HCT116 (cell line): ENCODE results near the gene MCC. TPM values are rescaled to one million over a fixed set of nuclear protein-coding genes. Genes with fewer than 3 reads are reported as not detected.

Experiments
- ATAC-seq: fragments of 200-7000 bp; cut with Tn5 transposase; 2 replicates; pipeline ENCODE4 v1.9.1; 2020; ENCODE audit warnings: mild to moderate bottlenecking, moderate library complexity
- BruUV-seq: library from RNA; stranded (reverse); fragments of 400-500 nt; replicated peaks from 2 replicates; lab custom pipeline; 2021; lab: Mats Ljungman, UMichigan
- CTCF ChIA-PET: fragments of 300-600 bp; sonication (Branson Sonifier 250); formaldehyde crosslinking; loops from one replicate; lab custom pipeline; 2021; ENCODE audit warnings: antibody characterized with exemption; lab: Charles Lee
- POLR2A ChIA-PET: fragments of 300-600, 350-600 bp; sonication (Branson Sonifier 250); formaldehyde crosslinking; loops from one replicate; lab custom pipeline; 2021; ENCODE audit warnings: antibody characterized with exemption; lab: Charles Lee
- RAD21 ChIA-PET, 2 experiments: fragments of 300-600 bp; sonication (Branson Sonifier 250); formaldehyde crosslinking; loops; one replicate each; lab custom pipeline; 2023; ENCODE audit warnings: low total read pairs in 2 of 2; ENCODE audit not compliant: uncharacterized antibody in 2 of 2, unreplicated experiment in 2 of 2, low non-redundant PET in 1 of 2; lab: Charles Lee
- DNase-seq: peaks from one replicate; pipeline ENCODE4 v3.0.0-alpha.2; 2010; ENCODE audit warnings: low read depth, low spot score
- H2AFZ ChIP-seq: fragments of 200-600 bp; shearing (Covaris generic), sonication (generic); 2 replicates; pipeline ENCODE4 v1.6.1; 2017; ENCODE audit warnings: low read depth, mixed run types, mixed read lengths, antibody characterized with exemption, low read length; ENCODE audit not compliant: poor library complexity, severe bottlenecking
- H3K27ac ChIP-seq: 2 replicates; pipeline ENCODE4 v1.5.1; 2012; ENCODE audit warnings: low read depth, low read length
- H3K27me3 ChIP-seq: fragments of 200-600 bp; sonication (generic); 2 replicates; pipeline ENCODE4 v1.6.1; 2016; ENCODE audit warnings: mixed run types, low read length, mixed read lengths; ENCODE audit not compliant: insufficient read depth
- H3K36me3 ChIP-seq, 2 experiments: fragments of 200-500 bp in 1 of 2; fragments of 200-600 bp in 1 of 2; sonication (Bioruptor generic) in 1 of 2; sonication (generic) in 1 of 2; 2 replicates each; pipeline versions ENCODE4 v1.5.1 to v1.6.1; 2014 to 2016; ENCODE audit warnings: low read length in 2 of 2, inconsistent platforms in 1 of 2, mixed read lengths in 1 of 2, mixed run types in 1 of 2; ENCODE audit not compliant: insufficient read depth in 2 of 2, control insufficient read depth in 1 of 2
- H3K4me1 ChIP-seq, 2 experiments: fragments of 200-600 bp in 1 of 2; sonication (generic) in 1 of 2; 2 replicates each; pipeline versions ENCODE4 v1.5.1 to v1.6.1; 2012 to 2017; ENCODE audit warnings: low read length in 2 of 2, inconsistent platforms in 1 of 2, mild to moderate bottlenecking in 1 of 2, mixed read lengths in 1 of 2, mixed run types in 1 of 2, moderate library complexity in 1 of 2; ENCODE audit not compliant: insufficient read depth in 2 of 2, control insufficient read depth in 1 of 2
- H3K4me2 ChIP-seq: fragments of 200-600 bp; sonication (generic); 2 replicates; pipeline ENCODE4 v1.6.1; 2017; ENCODE audit warnings: mixed run types, low read length, mixed read lengths
- H3K4me3 ChIP-seq, 2 experiments: fragments of 200-600 bp in 1 of 2; sonication (generic) in 1 of 2; replicated peaks in 1 of 2; 2 replicates each; pipeline ENCODE4 v1.5.1; 2011 to 2016; ENCODE audit warnings: low read length in 2 of 2, control low read depth in 1 of 2, low read depth in 1 of 2, mild to moderate bottlenecking in 1 of 2, mixed read lengths in 1 of 2, mixed run types in 1 of 2
- H3K79me2 ChIP-seq: fragments of 200-600 bp; sonication (generic); 2 replicates; pipeline ENCODE4 v1.6.1; 2017; ENCODE audit warnings: mild to moderate bottlenecking, mixed run types, low read length, moderate library complexity, mixed read lengths; ENCODE audit not compliant: insufficient read depth
- H3K9ac ChIP-seq: fragments of 200-600 bp; sonication (generic); 2 replicates; pipeline ENCODE4 v1.6.1; 2016; ENCODE audit warnings: low read length, mixed read lengths
- H3K9me2 ChIP-seq: fragments of 200-600 bp; sonication (generic), shearing (Covaris generic); 2 replicates; pipeline ENCODE4 v1.6.1; 2017; ENCODE audit warnings: mixed run types, mild to moderate bottlenecking, moderate library complexity; ENCODE audit not compliant: insufficient read depth
- H3K9me3 ChIP-seq, 2 experiments: fragments of 200-500 bp in 1 of 2; fragments of 200-600 bp in 1 of 2; sonication (Bioruptor generic) in 1 of 2; sonication (generic) in 1 of 2; 2 replicates each; pipeline ENCODE4 v1.6.1; 2014 to 2017; ENCODE audit warnings: low read length in 2 of 2, mixed read lengths in 2 of 2, inconsistent platforms in 1 of 2, low read depth in 1 of 2, mild to moderate bottlenecking in 1 of 2, mixed run types in 1 of 2, moderate library complexity in 1 of 2; ENCODE audit not compliant: control insufficient read depth in 1 of 2, insufficient read depth in 1 of 2
- H4K20me1 ChIP-seq: fragments of 200-600 bp; sonication (generic), shearing (Covaris generic); 2 replicates; pipeline ENCODE4 v1.6.1; 2017; ENCODE audit warnings: mixed run types, mild to moderate bottlenecking, moderate library complexity; ENCODE audit not compliant: insufficient read depth
- ATF3 ChIP-seq: IDR thresholded peaks from 2 replicates; pipeline ENCODE4 v1.6.1; 2012
- CEBPB ChIP-seq: IDR thresholded peaks from 2 replicates; pipeline ENCODE4 v1.6.1; 2012; ENCODE audit warnings: low read depth
- EZH2 ChIP-seq: fragments of 200-600 bp; sonication (generic); IDR thresholded peaks from 2 replicates; pipeline ENCODE4 v1.6.1; 2017; ENCODE audit warnings: antibody characterized with exemption, mixed run types
- EZH2phosphoT487 ChIP-seq: fragments of 200-600 bp; IDR thresholded peaks from 2 replicates; pipeline ENCODE4 v1.6.1; 2018; ENCODE audit warnings: antibody characterized with exemption, borderline replicate concordance
- FOSL1 ChIP-seq: IDR thresholded peaks from 2 replicates; pipeline ENCODE4 v1.6.1; 2012; ENCODE audit warnings: low read depth
- SIN3A ChIP-seq: IDR thresholded peaks from 2 replicates; pipeline ENCODE4 v1.6.1; 2012; ENCODE audit warnings: low read depth
- SP1 ChIP-seq: IDR thresholded peaks from 2 replicates; pipeline ENCODE4 v1.6.1; 2012; ENCODE audit warnings: low read depth
- YY1 ChIP-seq: IDR thresholded peaks from 2 replicates; pipeline ENCODE4 v1.6.1; 2011; ENCODE audit warnings: low read length, low read depth, moderate library complexity, mild to moderate bottlenecking; ENCODE audit not compliant: insufficient replicate concordance; ENCODE audit errors: extremely low read depth
- intact Hi-C: fragments of 100-400 bp; cut with micrococcal nuclease; formaldehyde crosslinking; loops from 2 replicates; pipeline ENCODE4 v1.10.0; 2022
- total RNA-seq: library from RNA; stranded (reverse); gene quantifications from one replicate; pipeline ENCODE4 v1.2.1, GENCODE V29; 2021; ENCODE audit not compliant: unreplicated experiment
- TF ChIP-seq, protein P1 (sequence below), 3 experiments: fragments of 200-600 bp in 1 of 3; sonication (generic) in 1 of 3; IDR thresholded peaks in 2 of 3; conservative IDR thresholded peaks in 1 of 3; 2 replicates each; pipeline ENCODE4 v1.5.1; 2012 to 2017; ENCODE audit warnings: low read depth in 2 of 3, low read length in 2 of 3, antibody characterized with exemption in 1 of 3, borderline replicate concordance in 1 of 3, control low read depth in 1 of 3, mild to moderate bottlenecking in 1 of 3, mixed read lengths in 1 of 3, mixed run types in 1 of 3, moderate library complexity in 1 of 3; ENCODE audit not compliant: insufficient read depth in 1 of 3

Gene MCC
- total RNA-seq, 1 experiment from 2014 or later = 20.1 TPM

GRCh38 chr5:113378081-113378480 is 110.2 kb downstream of the MCC start:
- no peaks in the 10 kb centered on the region for H4K20me1 ChIP-seq
- H2AFZ ChIP-seq = no peak overlapping the region
- no peaks in the 10 kb centered on the region for H3K36me3 ChIP-seq
- no peaks in the 10 kb centered on the region for H3K4me1 ChIP-seq
- H3K4me3 ChIP-seq = no peak overlapping the region
- RAD21 ChIA-PET = no interaction called here
- H3K27me3 ChIP-seq = no peaks in the 10 kb centered on the region
- H3K9me3 ChIP-seq = no peaks in the 10 kb centered on the region
- TF ChIP-seq SIN3A = no peak
- no peak for TF ChIP-seq ATF3
- no peak for TF ChIP-seq FOSL1
- no peak for TF ChIP-seq YY1
- no peak for TF ChIP-seq EZH2phosphoT487
- TF ChIP-seq SP1 = no peak
- no peak for TF ChIP-seq EZH2
- no peak for TF ChIP-seq CEBPB
- TF ChIP-seq, protein P1, sequence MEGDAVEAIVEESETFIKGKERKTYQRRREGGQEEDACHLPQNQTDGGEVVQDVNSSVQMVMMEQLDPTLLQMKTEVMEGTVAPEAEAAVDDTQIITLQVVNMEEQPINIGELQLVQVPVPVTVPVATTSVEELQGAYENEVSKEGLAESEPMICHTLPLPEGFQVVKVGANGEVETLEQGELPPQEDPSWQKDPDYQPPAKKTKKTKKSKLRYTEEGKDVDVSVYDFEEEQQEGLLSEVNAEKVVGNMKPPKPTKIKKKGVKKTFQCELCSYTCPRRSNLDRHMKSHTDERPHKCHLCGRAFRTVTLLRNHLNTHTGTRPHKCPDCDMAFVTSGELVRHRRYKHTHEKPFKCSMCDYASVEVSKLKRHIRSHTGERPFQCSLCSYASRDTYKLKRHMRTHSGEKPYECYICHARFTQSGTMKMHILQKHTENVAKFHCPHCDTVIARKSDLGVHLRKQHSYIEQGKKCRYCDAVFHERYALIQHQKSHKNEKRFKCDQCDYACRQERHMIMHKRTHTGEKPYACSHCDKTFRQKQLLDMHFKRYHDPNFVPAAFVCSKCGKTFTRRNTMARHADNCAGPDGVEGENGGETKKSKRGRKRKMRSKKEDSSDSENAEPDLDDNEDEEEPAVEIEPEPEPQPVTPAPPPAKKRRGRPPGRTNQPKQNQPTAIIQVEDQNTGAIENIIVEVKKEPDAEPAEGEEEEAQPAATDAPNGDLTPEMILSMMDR (IDR thresholded peaks at IDR 0.05 in 2 of 3, conservative IDR thresholded peaks at IDR 0.05 in 1 of 3; ENCODE audit: borderline replicate concordance in 1 of 3, insufficient read depth in 1 of 3, low read depth in 2 of 3, low read length in 2 of 3) = no peak
- no peak overlapping the region for H3K9ac ChIP-seq
- intact Hi-C loops = loop anchor here (5.0 kb wide), 1 partner anchor 109 kb away; the partner anchor contains the start of gene MCC
- CTCF ChIA-PET = no interaction called here
- no peaks in the 10 kb centered on the region for H3K9me2 ChIP-seq
- DNase-seq (no peak), ATAC-seq (no peak)
- H3K79me2 ChIP-seq = no peaks in the 10 kb centered on the region
- no peak overlapping the region for H3K4me2 ChIP-seq
- no peak overlapping the region for H3K27ac ChIP-seq
- no TSS peak for BruUV-seq
- POLR2A ChIA-PET = no interaction called here
